ENCODE measurements around the gene ZNF853. TPM values are rescaled to one million over a fixed set of nuclear protein-coding genes. Genes with fewer than 3 reads are reported as not detected.

ZNF853 gene
- total RNA-seq, 6 experiments from 2014 or later: 0.20 to 0.98 (median 0.37) TPM

GRCh38 chr7:6608794-6609193 lies 6.6 kb upstream of the ZNF853 start:
- TF ChIP-seq POLR2A (IDR thresholded peaks at IDR 0.05) (no peak), CTCF (IDR thresholded peaks at IDR 0.05) (no peak)
- WGBS (ENCODE audit: insufficient coverage, low coverage, low lambda C conversion rate, missing lambda C conversion rate): 93% methylated on average over 9 of the region's 12 CpGs
- ATAC-seq: no peak
- H3K4me1 ChIP-seq: no peaks in the 10 kb centered on the region
- no peak overlapping the region for H3K27ac ChIP-seq
- intact Hi-C loops (cut with DNase I): no loop called here
- H3K36me3 ChIP-seq: peaks cover 0 to 13% (median 1%) of the 10 kb centered on the region in 4 donors
- H3K27me3 ChIP-seq: no peaks in the 10 kb centered on the region
- no peaks in the 10 kb centered on the region for H3K9me3 ChIP-seq
- DNase-seq: no peak
- H3K4me3 ChIP-seq: no peak overlapping the region

DNA sequence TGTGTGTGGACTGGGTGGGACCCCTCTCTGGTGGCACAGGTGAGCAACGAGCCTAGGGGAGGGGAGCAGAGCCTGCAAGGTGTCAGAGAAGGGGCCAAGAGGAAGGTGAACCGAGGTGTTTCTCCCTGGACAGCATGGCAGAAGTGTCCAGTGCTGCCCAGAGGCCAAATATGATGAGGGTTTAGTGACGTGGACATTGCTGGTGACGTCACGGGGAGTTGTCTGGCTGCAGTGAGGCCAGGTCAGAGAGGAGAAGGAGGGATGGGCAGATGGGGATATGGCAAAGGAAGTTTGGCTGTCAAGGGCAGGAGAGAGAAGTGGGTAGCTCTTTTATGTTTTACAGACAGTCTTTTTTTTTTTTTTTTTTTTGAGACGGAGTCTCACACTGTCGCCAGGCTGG lies 2.6 kb upstream of the ZNF853 start:
- WGBS (ENCODE audit: insufficient coverage, low coverage, low lambda C conversion rate, missing lambda C conversion rate): 22% methylated on average over 3 of the region's 7 CpGs
- H3K27me3 ChIP-seq: peaks cover 0 to 6% of the 10 kb centered on the region in 2 donors
- H3K36me3 ChIP-seq: peaks cover 0 to 7% (median 1%) of the 10 kb centered on the region in 4 donors
- no peak for TF ChIP-seq POLR2A (IDR thresholded peaks at IDR 0.05)
- TF ChIP-seq CTCF (IDR thresholded peaks at IDR 0.05): no peak
- H3K9me3 ChIP-seq: no peaks in the 10 kb centered on the region
- H3K27ac ChIP-seq: no peak overlapping the region
- H3K4me3 ChIP-seq: no peak overlapping the region
- H3K4me1 ChIP-seq: no peaks in the 10 kb centered on the region
- ATAC-seq (no peak), DNase-seq (no peak)
- intact Hi-C loops (cut with DNase I): no loop called here

- no peaks in the 10 kb centered on the region for H3K36me3 ChIP-seq
- TF ChIP-seq CTCF (IDR thresholded peaks at IDR 0.05): no peak
- TF ChIP-seq POLR2A (IDR thresholded peaks at IDR 0.05): no peak
- no peak for ATAC-seq
- intact Hi-C loops (cut with DNase I): no loop called here
- 20% methylated on average over 2 of the region's 2 CpGs for WGBS (ENCODE audit: insufficient coverage, low coverage, low lambda C conversion rate, missing lambda C conversion rate)
- no peaks in the 10 kb centered on the region for H3K4me1 ChIP-seq
- no peaks in the 10 kb centered on the region for H3K9me3 ChIP-seq
- peaks cover 0 to 6% of the 10 kb centered on the region in 2 donors for H3K27me3 ChIP-seq
- DNase-seq: no peak
- H3K4me3 ChIP-seq: no peak overlapping the region
- no peak overlapping the region for H3K27ac ChIP-seq
Observed at GRCh38 chr7:6613706-6614105, 1.7 kb upstream of the ZNF853 start.

DNA sequence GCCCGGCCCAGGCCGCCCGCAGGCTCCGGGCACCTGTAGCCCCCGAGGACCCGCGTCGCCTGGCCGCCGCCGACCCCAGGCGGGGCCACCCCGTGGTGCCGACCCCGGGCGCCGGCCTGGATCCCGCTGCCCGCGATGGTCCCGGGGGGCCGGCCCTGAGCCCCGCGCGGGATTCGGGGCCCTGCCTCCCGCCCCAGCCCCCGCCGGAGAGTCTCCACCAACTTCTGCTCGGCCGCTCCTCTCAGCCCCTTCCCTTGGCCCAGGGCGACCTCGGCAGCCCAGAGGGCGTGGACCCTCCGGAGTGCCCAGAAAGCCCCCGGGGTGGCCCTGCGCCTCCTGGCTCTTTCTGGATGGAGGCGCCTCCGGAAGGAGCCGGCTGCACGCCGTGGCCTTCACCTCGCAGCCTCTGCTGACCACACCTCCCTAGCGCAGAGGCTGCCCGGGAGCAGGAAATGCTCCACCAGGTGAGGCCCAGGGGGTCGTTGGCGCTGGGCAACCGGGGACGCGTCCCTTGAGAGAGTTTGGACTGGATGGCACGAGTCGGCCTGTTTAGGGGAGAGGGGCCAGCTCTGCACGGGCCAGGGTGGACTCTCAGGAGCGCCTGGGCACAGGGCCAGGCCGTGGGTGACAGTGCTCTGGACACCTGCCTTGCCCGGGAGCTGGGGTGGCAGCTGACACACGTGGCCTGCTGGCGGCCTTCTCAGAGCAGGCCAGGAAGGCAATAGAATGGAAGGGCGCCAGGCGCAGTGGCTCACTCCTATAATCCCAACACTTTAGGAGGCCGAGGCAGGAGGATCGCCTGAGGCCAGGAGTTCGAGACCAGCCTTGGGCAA lies 529 bp downstream of the ZNF853 start:
- TF ChIP-seq CTCF (IDR thresholded peaks at IDR 0.05): no peak
- TF ChIP-seq POLR2A (IDR thresholded peaks at IDR 0.05): no peak
- 63% methylated on average over 6 of the region's 63 CpGs for WGBS (ENCODE audit: insufficient coverage, low coverage, low lambda C conversion rate, missing lambda C conversion rate)
- intact Hi-C loops (cut with DNase I): no loop called here
- Histone ChIP-seq H3K27ac (no peak overlapping the region), H3K36me3 (no peaks in the 10 kb centered on the region), H3K27me3 (peaks cover 0 to 6% of the 10 kb centered on the region in 2 donors), H3K4me1 (no peaks in the 10 kb centered on the region), H3K4me3 (peak overlapping the region; percentile 33 to 46 (median 38)), H3K9me3 (no peaks in the 10 kb centered on the region)
- ATAC-seq (peak in 3 of 4 donors; percentile 37 to 51 (median 42)), DNase-seq (peak in 1 of 3 donors; percentile 26)

Measured in right lobe of liver (tissue), 6 donors.